GM10266 (cell line): ENCODE data around the gene OR13C5.
"Not testable (repeated sequence)": the region's sequence is repeated elsewhere in the genome, so short reads cannot be mapped to it uniquely, and the experiment has no call there.

Experiments
- DNase-seq: peaks from one replicate; pipeline ENCODE4 v3.0.0; 2012; ENCODE audit errors: extremely low spot score
- TF ChIP-seq, protein P1 (sequence below): IDR thresholded peaks from 2 replicates; pipeline ENCODE4 v1.5.1; 2012; ENCODE audit warnings: mild to moderate bottlenecking, low read depth; ENCODE audit not compliant: control insufficient read depth, insufficient read depth; ENCODE audit errors: missing control alignments

OR13C5 gene

DNA sequence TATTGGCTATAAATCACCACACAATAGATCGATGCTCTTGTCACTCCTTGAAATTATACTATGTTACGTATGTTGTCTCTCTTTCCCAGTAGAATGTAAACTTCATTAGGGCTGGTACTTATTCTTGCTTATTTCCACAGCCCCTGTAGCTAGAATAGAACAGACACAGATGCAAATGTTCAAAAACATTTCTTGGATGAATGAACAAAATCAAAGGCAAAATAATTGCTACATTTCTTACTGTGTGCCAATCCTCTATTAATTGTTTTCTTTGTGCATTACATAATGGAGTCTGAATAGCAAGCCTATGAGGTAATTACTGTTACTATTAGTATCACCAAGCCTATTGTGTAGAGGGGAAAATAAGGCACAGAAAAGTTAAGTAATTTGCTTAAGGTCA is 6.9 kb upstream of the OR13C5 start:
- TF ChIP-seq, protein P1, sequence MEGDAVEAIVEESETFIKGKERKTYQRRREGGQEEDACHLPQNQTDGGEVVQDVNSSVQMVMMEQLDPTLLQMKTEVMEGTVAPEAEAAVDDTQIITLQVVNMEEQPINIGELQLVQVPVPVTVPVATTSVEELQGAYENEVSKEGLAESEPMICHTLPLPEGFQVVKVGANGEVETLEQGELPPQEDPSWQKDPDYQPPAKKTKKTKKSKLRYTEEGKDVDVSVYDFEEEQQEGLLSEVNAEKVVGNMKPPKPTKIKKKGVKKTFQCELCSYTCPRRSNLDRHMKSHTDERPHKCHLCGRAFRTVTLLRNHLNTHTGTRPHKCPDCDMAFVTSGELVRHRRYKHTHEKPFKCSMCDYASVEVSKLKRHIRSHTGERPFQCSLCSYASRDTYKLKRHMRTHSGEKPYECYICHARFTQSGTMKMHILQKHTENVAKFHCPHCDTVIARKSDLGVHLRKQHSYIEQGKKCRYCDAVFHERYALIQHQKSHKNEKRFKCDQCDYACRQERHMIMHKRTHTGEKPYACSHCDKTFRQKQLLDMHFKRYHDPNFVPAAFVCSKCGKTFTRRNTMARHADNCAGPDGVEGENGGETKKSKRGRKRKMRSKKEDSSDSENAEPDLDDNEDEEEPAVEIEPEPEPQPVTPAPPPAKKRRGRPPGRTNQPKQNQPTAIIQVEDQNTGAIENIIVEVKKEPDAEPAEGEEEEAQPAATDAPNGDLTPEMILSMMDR = no peak
- DNase-seq = no peak

GRCh38 chr9:104605527-104605926 is 6.3 kb upstream of the OR13C5 start, which contains the start of gene OR13C2:
Gene OR13C2 (minus strand): TSS chr9:104605627. CDS start chr9:104605627, 0 bp downstream.
- DNase-seq = not testable (repeated sequence)

- TF ChIP-seq, protein P1 = no peak
- DNase-seq = no peak
Measured at GRCh38 chr9:104604801-104605200, 5.6 kb upstream of the OR13C5 start.

DNA sequence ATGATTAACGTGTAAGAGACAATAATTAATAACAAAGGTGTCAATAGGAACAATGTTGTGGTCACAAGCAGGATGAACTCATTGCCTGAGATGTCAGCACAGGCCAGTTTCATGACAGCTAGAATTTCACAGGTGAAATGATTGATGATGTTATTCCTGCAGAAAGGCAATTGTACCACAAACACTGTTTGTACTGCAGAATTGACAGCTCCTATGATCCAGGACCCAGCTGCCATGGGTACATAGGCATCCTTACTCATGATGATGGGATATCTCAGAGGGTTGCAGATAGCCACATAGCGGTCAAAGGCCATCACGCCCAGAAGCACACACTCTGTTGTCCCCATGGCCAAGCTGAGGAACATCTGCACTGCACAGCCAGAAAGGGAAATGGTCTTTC is 464 bp downstream of the OR13C5 start:
- not testable (repeated sequence) for DNase-seq

DNA sequence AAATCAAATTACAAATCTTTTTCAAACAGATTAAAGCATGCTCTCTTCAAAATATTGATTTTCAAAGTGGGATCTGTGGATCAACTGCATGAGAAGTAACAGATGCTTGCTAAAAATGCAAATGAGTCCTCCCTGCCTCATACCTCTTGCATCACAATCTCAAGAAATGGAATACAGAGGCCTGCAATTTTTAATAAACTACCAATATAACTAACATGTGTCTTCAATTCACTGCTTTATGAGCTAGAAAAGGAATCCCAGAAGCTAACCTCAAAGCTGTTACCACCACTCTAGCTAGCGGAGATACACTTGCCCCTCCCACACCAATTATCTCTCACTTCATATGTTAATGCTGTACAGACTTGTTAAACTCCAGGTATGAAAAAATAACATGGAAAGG is 9.6 kb downstream of the OR13C5 start:
- no peak for DNase-seq
- TF ChIP-seq, protein P1 = no peak

- DNase-seq = no peak
- TF ChIP-seq, protein P1 = no peak
Measured at GRCh38 chr9:104586496-104587180, 12.6 kb downstream of the OR13C5 start.

- TF ChIP-seq, protein P1 = no peak
Measured at GRCh38 chr9:104580562-104580961, 18.7 kb downstream of the OR13C5 start.

DNA sequence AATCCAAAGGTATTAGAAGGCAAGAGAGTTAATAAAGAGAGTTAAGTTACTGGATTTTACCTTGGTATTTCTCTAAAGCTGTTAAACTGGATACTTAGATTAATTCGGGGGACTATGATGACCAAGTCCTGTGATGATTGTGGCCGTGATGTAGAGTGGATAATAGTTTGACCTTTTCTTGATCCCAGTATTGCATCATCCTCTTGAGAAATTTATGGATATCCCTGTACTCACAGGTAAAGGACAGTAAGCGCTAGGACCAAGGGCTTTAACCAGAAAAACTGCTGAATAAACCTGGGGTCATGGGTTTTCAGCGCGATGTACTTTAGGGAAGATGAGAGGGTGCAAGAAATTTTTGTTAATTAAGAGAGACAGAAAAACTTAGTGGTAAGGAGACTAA is 21.9 kb downstream of the OR13C5 start:
- no peak for DNase-seq
- TF ChIP-seq, protein P1 = no peak

More at GRCh38 chr9:104580562-104580961, 18.7 kb downstream of the OR13C5 start:
- DNase-seq = no peak
